SK-N-SH treated with all-trans-retinoic acid at 6 μM for 48 hours (cell line): ENCODE results near the gene ENO2.

ENCODE experiments used
- ATAC-seq: fragments of 200-7000 bp; cut with Tn5 transposase; 3 replicates; pipeline ENCODE4 v1.9.1; 2020; ENCODE audit warnings: mild to moderate bottlenecking, moderate library complexity
- ARNTL ChIP-seq: fragments of 450-650 bp; formaldehyde crosslinking; IDR thresholded peaks from 2 replicates; pipeline ENCODE4 v1.5.0; 2020; ENCODE audit warnings: low read depth, mild to moderate bottlenecking, moderate library complexity, borderline replicate concordance
- BACH2 ChIP-seq: fragments of 250-450 bp; sonication (Bioruptor Pico); IDR thresholded peaks from 2 replicates; pipeline ENCODE4 v1.9.0; 2021; ENCODE audit warnings: mild to moderate bottlenecking, borderline replicate concordance
- CSDC2 ChIP-seq: fragments of 250-450 bp; sonication (Bioruptor Pico); IDR thresholded peaks from 2 replicates; pipeline ENCODE4 v1.5.0; 2020; ENCODE audit warnings: mild to moderate bottlenecking, moderate library complexity
- CSRNP3 ChIP-seq: fragments of 250-450 bp; sonication (Bioruptor Pico); IDR thresholded peaks from 2 replicates; pipeline ENCODE4 v1.5.1; 2021; ENCODE audit warnings: mild to moderate bottlenecking, moderate library complexity
- ISL1 ChIP-seq: fragments of 250-450 bp; sonication (Bioruptor Pico); IDR thresholded peaks from 2 replicates; pipeline ENCODE4 v2.1.2; 2022; ENCODE audit warnings: mild to moderate bottlenecking, moderate library complexity
- OSR1 ChIP-seq: fragments of 250-450 bp; sonication (Bioruptor Pico); IDR thresholded peaks from 2 replicates; pipeline ENCODE4 v1.8.0; 2022; ENCODE audit warnings: moderate library complexity, mild to moderate bottlenecking, inconsistent platforms
- POU6F1 ChIP-seq: fragments of 250-450 bp; sonication (Bioruptor Pico); IDR thresholded peaks from 2 replicates; pipeline ENCODE4 v1.8.0; 2021; ENCODE audit warnings: low read depth, mild to moderate bottlenecking, moderate library complexity, borderline replicate concordance
- RARB ChIP-seq: fragments of 250-450 bp; sonication (Bioruptor Pico); IDR thresholded peaks from 2 replicates; pipeline ENCODE4 v1.8.0; 2021; ENCODE audit warnings: mild to moderate bottlenecking, moderate library complexity
- SNAI2 ChIP-seq: fragments of 250-450 bp; sonication (Bioruptor Pico); IDR thresholded peaks from 2 replicates; pipeline ENCODE4 v1.5.0; 2020; ENCODE audit warnings: mild to moderate bottlenecking, moderate library complexity
- TCF4 ChIP-seq: fragments of 250-450 bp; sonication (Bioruptor Pico); IDR thresholded peaks from 2 replicates; pipeline ENCODE4 v1.8.0; 2021; ENCODE audit warnings: mild to moderate bottlenecking, moderate library complexity, borderline replicate concordance
- TOX ChIP-seq: fragments of 250-450 bp; sonication (Bioruptor Pico); IDR thresholded peaks from 2 replicates; pipeline ENCODE4 v1.8.0; 2021; ENCODE audit warnings: mild to moderate bottlenecking, moderate library complexity, borderline replicate concordance
- ZFP30 ChIP-seq: fragments of 450-650 bp; formaldehyde crosslinking; IDR thresholded peaks from 2 replicates; pipeline ENCODE4 v1.5.0; 2022; ENCODE audit warnings: mild to moderate bottlenecking, moderate library complexity
- ZNF565 ChIP-seq: fragments of 450-650 bp; formaldehyde crosslinking; conservative IDR thresholded peaks from 2 replicates; pipeline ENCODE4 v1.5.0; 2020; ENCODE audit warnings: low read depth, mild to moderate bottlenecking, moderate library complexity
- ZNF70 ChIP-seq: fragments of 450-650 bp; formaldehyde crosslinking; IDR thresholded peaks from 2 replicates; pipeline ENCODE4 v1.5.0; 2020; ENCODE audit warnings: mild to moderate bottlenecking, moderate library complexity
- ZNF8 ChIP-seq: fragments of 450-650 bp; formaldehyde crosslinking; IDR thresholded peaks from 2 replicates; pipeline ENCODE4 v1.5.0; 2020; ENCODE audit warnings: mild to moderate bottlenecking, moderate library complexity
- TF ChIP-seq, protein P1 (sequence below): fragments of 250-450 bp; sonication (Bioruptor Pico); IDR thresholded peaks from 2 replicates; pipeline ENCODE4 v1.5.0; 2020; ENCODE audit warnings: mild to moderate bottlenecking, moderate library complexity
- TF ChIP-seq, protein P2 (sequence below): fragments of 250-450 bp; sonication (Bioruptor Pico); IDR thresholded peaks from 2 replicates; pipeline ENCODE4 v1.5.1; 2020; ENCODE audit warnings: low read depth, mild to moderate bottlenecking, moderate library complexity

ENO2 gene

GRCh38 chr12:6954316-6955107, 40.1 kb downstream of the ENO2 start:
- TF ChIP-seq TCF4 (no peak), ARNTL (CRISPR knock-in tag) (no peak), BACH2 (CRISPR knock-in tag) (no peak)
- TF ChIP-seq, protein P1, sequence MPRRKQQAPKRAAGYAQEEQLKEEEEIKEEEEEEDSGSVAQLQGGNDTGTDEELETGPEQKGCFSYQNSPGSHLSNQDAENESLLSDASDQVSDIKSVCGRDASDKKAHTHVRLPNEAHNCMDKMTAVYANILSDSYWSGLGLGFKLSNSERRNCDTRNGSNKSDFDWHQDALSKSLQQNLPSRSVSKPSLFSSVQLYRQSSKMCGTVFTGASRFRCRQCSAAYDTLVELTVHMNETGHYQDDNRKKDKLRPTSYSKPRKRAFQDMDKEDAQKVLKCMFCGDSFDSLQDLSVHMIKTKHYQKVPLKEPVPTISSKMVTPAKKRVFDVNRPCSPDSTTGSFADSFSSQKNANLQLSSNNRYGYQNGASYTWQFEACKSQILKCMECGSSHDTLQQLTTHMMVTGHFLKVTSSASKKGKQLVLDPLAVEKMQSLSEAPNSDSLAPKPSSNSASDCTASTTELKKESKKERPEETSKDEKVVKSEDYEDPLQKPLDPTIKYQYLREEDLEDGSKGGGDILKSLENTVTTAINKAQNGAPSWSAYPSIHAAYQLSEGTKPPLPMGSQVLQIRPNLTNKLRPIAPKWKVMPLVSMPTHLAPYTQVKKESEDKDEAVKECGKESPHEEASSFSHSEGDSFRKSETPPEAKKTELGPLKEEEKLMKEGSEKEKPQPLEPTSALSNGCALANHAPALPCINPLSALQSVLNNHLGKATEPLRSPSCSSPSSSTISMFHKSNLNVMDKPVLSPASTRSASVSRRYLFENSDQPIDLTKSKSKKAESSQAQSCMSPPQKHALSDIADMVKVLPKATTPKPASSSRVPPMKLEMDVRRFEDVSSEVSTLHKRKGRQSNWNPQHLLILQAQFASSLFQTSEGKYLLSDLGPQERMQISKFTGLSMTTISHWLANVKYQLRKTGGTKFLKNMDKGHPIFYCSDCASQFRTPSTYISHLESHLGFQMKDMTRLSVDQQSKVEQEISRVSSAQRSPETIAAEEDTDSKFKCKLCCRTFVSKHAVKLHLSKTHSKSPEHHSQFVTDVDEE (CRISPR knock-in tag): no peak
- no peak for ATAC-seq

DNA sequence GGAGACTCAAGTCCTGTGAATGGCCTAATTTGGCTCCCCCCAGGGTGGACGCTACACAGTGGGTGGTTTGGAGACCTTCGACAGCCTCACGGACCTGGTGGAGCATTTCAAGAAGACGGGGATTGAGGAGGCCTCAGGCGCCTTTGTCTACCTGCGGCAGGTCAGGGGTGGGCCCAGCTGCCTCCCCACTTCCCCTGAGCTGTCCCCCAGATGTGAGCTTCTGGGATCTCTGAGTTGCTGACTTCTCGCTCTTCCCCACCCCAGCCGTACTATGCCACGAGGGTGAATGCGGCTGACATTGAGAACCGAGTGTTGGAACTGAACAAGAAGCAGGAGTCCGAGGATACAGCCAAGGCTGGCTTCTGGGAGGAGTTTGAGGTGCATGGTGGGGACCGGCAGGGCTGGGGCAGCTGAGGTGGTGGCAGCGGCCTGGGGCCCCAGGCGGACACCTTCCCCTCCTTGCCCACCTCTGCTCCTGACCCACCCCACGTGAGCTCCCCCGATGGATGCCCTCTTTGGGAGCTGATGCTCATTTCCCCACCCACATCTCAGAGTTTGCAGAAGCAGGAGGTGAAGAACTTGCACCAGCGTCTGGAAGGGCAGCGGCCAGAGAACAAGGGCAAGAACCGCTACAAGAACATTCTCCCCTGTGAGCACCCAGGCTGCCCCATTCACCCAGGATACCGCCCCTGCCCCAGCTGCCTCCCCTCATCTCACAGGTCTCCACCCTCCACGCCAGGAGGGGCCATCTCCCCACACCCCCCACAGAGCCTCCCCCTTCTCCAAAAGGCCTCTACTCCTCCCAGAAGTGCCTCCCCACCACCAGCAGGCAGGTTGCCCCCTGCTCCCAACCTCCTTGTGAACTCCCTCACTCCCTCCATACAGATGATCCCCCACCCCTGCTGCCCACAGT, 41.0 kb downstream of the ENO2 start:
- TF ChIP-seq ISL1 (CRISPR knock-in tag) (no peak), ZFP30 (CRISPR knock-in tag) (no peak), CSDC2 (CRISPR knock-in tag) (no peak), TOX (CRISPR knock-in tag) (no peak), ARNTL (CRISPR knock-in tag) (no peak), CSRNP3 (no peak), ZNF565 (CRISPR knock-in tag) (no peak), POU6F1 (CRISPR knock-in tag) (no peak), RARB (CRISPR knock-in tag) (no peak), ZNF8 (CRISPR knock-in tag) (no peak)
- no peak for ATAC-seq

- TF ChIP-seq, protein P2, sequence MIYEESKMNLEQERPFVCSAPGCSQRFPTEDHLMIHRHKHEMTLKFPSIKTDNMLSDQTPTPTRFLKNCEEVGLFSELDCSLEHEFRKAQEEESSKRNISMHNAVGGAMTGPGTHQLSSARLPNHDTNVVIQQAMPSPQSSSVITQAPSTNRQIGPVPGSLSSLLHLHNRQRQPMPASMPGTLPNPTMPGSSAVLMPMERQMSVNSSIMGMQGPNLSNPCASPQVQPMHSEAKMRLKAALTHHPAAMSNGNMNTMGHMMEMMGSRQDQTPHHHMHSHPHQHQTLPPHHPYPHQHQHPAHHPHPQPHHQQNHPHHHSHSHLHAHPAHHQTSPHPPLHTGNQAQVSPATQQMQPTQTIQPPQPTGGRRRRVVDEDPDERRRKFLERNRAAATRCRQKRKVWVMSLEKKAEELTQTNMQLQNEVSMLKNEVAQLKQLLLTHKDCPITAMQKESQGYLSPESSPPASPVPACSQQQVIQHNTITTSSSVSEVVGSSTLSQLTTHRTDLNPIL (CRISPR knock-in tag): no peak
- no peak for TF ChIP-seq SNAI2 (CRISPR knock-in tag)
- TF ChIP-seq ZFP30 (CRISPR knock-in tag): no peak
- TF ChIP-seq RARB (CRISPR knock-in tag): no peak
- TF ChIP-seq, protein P1 (CRISPR knock-in tag): no peak
- TF ChIP-seq OSR1 (CRISPR knock-in tag): no peak
- TF ChIP-seq ZNF70 (CRISPR knock-in tag): no peak
- TF ChIP-seq POU6F1 (CRISPR knock-in tag): no peak
- no peak for TF ChIP-seq TCF4
- TF ChIP-seq CSRNP3: no peak
- no peak for ATAC-seq
These were observed 41.8 kb downstream of the ENO2 start for GRCh38 chr12:6956021-6956727.
